Fibroblast of gingiva (primary cell): Measurements from ENCODE around the gene CBLB.

Experiments
- DNase-seq: peaks from one replicate; pipeline ENCODE4 v3.0.0-alpha.2; 2011; ENCODE audit warnings: low read depth

Gene CBLB

GRCh38 chr3:105616374-105617121 is 252.3 kb downstream of the CBLB start:
- DNase-seq: no peak

DNA sequence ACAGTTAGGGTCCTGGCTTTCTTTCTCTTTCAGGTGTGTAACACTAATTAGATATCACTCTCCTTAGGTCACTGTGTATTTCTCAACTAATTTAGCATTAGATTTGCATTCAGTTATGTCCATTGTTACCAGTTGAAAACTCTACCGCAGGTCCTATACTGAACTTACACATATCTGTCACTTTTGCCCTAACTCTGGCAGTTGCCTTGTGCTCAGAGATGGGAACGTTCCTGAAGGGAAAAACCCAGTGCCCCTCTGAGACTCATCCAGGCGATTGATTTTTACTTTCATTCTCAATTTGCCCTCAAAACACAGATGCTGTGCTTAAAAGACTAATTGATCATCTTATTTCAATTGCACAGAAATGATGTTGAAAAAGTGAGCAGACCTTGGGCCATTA is 253.0 kb downstream of the CBLB start:
- no peak for DNase-seq

- no peak for DNase-seq
Observed at GRCh38 chr3:105614288-105615030, 254.4 kb downstream of the CBLB start.

DNA sequence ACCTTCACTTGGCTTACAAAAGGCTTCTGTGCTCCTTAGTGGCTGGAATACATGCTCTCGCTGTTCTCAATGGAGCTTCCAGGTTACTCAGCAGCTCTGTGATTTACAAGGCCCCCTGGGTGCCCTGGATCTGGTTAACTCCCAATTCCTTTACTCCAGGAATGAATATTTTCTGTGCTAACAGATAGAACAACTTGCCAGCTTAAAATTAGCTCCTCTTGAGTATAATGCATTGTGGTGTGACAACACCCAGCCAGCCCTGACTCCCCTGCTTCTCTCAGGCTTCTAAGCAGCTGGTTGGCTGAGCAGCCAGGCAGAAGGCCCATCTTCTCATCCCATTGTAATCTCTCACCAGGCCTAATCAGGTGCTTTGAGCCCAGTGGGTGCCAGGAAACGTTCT is 255.7 kb downstream of the CBLB start:
- no peak for DNase-seq

- DNase-seq: no peak
Observed at GRCh38 chr3:105611304-105612192, 257.3 kb downstream of the CBLB start.

DNA sequence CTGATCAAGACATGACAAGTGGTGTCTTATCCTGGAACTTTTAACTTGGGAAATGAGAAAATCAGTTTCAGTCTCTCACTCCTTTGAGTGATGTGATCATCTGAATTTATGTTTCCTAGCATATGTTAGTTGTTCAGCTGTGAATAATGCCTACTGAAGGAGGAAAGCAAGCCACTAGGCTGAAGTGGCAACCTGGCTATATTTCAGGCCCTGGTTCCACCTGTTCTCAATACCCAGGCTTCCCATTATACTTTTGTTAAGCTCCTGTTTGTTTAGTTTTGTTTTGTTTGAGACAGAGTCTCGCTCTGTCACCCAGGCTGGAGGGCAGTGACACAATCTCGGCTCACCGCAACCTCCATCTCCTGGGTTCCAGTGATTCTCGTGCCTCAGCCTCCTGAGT is 258.3 kb downstream of the CBLB start:
- DNase-seq: no peak

DNA sequence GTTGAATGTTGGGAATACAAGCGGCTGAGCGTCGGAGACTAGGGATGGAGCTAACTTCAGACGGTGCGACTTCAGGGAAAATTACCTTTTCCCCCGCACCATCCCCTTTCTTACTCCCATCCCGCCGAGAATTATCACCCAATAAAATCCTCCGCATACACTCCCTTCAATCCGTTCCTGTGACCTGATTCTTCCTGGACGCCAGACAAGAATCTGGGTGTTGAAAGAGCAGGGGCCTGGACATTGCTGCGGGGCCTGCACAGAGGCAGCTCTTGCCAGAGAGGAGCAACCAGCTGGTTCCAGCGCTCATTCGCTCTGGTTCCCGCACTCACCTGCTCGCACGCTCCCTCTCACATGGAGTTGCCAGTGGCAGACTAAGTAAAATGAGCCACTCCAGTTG is 260.2 kb downstream of the CBLB start:
- DNase-seq: no peak

GRCh38 chr3:105606016-105606415 is 262.8 kb downstream of the CBLB start:
- DNase-seq: no peak
